CD4-positive, alpha-beta T cell (primary cell): ENCODE results near the gene AFF3. TPM values are rescaled to one million over a fixed set of nuclear protein-coding genes. Genes with fewer than 3 reads are reported as not detected.

ENCODE experiments used
- ATAC-seq: fragments of 200-7000 bp; cut with Tn5 transposase; one replicate; pipeline ENCODE4 v1.10.0; 2022; ENCODE audit warnings: mild to moderate bottlenecking; ENCODE audit not compliant: poor library complexity
- CTCF ChIA-PET: fragments of 350-600 bp; sonication (Branson Sonifier 250); formaldehyde crosslinking; loops from one replicate; lab custom pipeline; 2021; ENCODE audit warnings: antibody characterized with exemption, inconsistent platforms; lab: Charles Lee
- POLR2A ChIA-PET: fragments of 350-600 bp; sonication (Branson Sonifier 250); formaldehyde crosslinking; loops from one replicate; lab custom pipeline; 2021; ENCODE audit warnings: antibody characterized with exemption, inconsistent platforms; lab: Charles Lee
- DNase-seq, 14 experiments: peaks; one replicate each; pipeline ENCODE4 v3.0.0-alpha.2; 2013 to 2020; ENCODE audit warnings: mixed read lengths in 2 of 14
- H3K27ac ChIP-seq, 2 donors: one replicate each; pipeline versions ENCODE4 v1.5.1 to v1.7.0; 2013; ENCODE audit warnings: low read length in 2 of 2, low read depth in 1 of 2, mild to moderate bottlenecking in 1 of 2
- H3K27me3 ChIP-seq, 2 experiments: 1 replicate in 1 of 2; 2 replicates in 1 of 2; pipeline versions ENCODE4 v1.6.1 to v1.7.0; 2013; ENCODE audit warnings: low read length in 2 of 2, control low read depth in 1 of 2, mild to moderate bottlenecking in 1 of 2, moderate library complexity in 1 of 2; ENCODE audit not compliant: insufficient read depth in 2 of 2, control insufficient read depth in 1 of 2
- H3K36me3 ChIP-seq: one replicate; pipeline ENCODE4 v1.6.1; 2013; ENCODE audit warnings: low read length, control low read depth; ENCODE audit not compliant: insufficient read depth
- H3K4me1 ChIP-seq: one replicate; pipeline ENCODE4 v1.6.1; 2013; ENCODE audit warnings: low read length, control low read depth; ENCODE audit not compliant: insufficient read depth
- H3K4me3 ChIP-seq: one replicate; pipeline ENCODE4 v1.5.1; 2013; ENCODE audit warnings: mild to moderate bottlenecking, low read length, moderate library complexity
- H3K9me3 ChIP-seq, 2 experiments: 1 replicate in 1 of 2; 2 replicates in 1 of 2; pipeline versions ENCODE4 v1.6.1 to v1.7.0; 2013; ENCODE audit warnings: low read length in 2 of 2, mild to moderate bottlenecking in 2 of 2, control low read depth in 1 of 2, moderate library complexity in 1 of 2; ENCODE audit not compliant: control insufficient read depth in 1 of 2, insufficient read depth in 1 of 2
- H3K27ac Mint-ChIP-seq: one replicate; pipeline ENCODE4 v1.8.0; 2020; ENCODE audit warnings: mixed read lengths
- H3K27me3 Mint-ChIP-seq: one replicate; pipeline ENCODE4 v1.8.0; 2021; ENCODE audit warnings: mixed read lengths
- H3K36me3 Mint-ChIP-seq: one replicate; pipeline ENCODE4 v1.8.0; 2021; ENCODE audit warnings: low read depth, mixed read lengths
- H3K4me1 Mint-ChIP-seq: one replicate; pipeline ENCODE4 v1.8.0; 2021; ENCODE audit warnings: low read depth, mixed read lengths
- H3K4me3 Mint-ChIP-seq: one replicate; pipeline ENCODE4 v1.8.0; 2020; ENCODE audit warnings: mild to moderate bottlenecking, mixed read lengths
- H3K9me3 Mint-ChIP-seq: one replicate; pipeline ENCODE4 v1.8.0; 2020; ENCODE audit warnings: mixed read lengths
- intact Hi-C, 2 experiments: fragments of 100-400 bp; cut with DNase I in 1 of 2; cut with micrococcal nuclease in 1 of 2; formaldehyde crosslinking; loops; one replicate each; pipeline versions ENCODE4 v1.15.1 to v1.9.0; 2023 to 2025; cut with DNase I, micrococcal nuclease
- total RNA-seq, 174 experiments: library from RNA in 2 of 174; stranded (reverse) in 2 of 174; gene quantifications; one replicate each; pipeline ENCODE4 v1.2.3 and lab custom pipeline; 2021 to 2026
- TF ChIP-seq, protein P1 (sequence below): fragments of 200-600 bp; IDR thresholded peaks from one replicate; pipeline ENCODE4 v1.8.0; 2022; ENCODE audit warnings: antibody characterized with exemption, mild to moderate bottlenecking

The AFF3 gene
- total RNA-seq, 2 experiments from 2014 or later = 15.4 to 15.7 TPM

- H3K27ac ChIP-seq = no peak overlapping the region
Observed at GRCh38 chr2:99827296-99827999, 314.9 kb downstream of the AFF3 start.

GRCh38 chr2:99825630-99826029 is 316.8 kb downstream of the AFF3 start:
- TF ChIP-seq, protein P1, sequence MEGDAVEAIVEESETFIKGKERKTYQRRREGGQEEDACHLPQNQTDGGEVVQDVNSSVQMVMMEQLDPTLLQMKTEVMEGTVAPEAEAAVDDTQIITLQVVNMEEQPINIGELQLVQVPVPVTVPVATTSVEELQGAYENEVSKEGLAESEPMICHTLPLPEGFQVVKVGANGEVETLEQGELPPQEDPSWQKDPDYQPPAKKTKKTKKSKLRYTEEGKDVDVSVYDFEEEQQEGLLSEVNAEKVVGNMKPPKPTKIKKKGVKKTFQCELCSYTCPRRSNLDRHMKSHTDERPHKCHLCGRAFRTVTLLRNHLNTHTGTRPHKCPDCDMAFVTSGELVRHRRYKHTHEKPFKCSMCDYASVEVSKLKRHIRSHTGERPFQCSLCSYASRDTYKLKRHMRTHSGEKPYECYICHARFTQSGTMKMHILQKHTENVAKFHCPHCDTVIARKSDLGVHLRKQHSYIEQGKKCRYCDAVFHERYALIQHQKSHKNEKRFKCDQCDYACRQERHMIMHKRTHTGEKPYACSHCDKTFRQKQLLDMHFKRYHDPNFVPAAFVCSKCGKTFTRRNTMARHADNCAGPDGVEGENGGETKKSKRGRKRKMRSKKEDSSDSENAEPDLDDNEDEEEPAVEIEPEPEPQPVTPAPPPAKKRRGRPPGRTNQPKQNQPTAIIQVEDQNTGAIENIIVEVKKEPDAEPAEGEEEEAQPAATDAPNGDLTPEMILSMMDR = no peak
- ChIA-PET POLR2A (no interaction called here), CTCF (no interaction called here)
- DNase-seq (no peak), ATAC-seq (no peak)
- Mint-ChIP-seq H3K9me3 (peaks cover 2% of the 10 kb centered on the region), H3K4me1 (peaks cover 16% of the 10 kb centered on the region), H3K27ac (no peak overlapping the region), H3K27me3 (no peaks in the 10 kb centered on the region), H3K36me3 (peaks cover 8% of the 10 kb centered on the region), H3K4me3 (no peak overlapping the region)
- H3K9me3 ChIP-seq = peaks cover 0 to 5% of the 10 kb centered on the region in 2 experiments
- no peaks in the 10 kb centered on the region for H3K27me3 ChIP-seq
- H3K4me1 ChIP-seq = no peaks in the 10 kb centered on the region
- no peaks in the 10 kb centered on the region for H3K36me3 ChIP-seq
- H3K4me3 ChIP-seq = no peak overlapping the region
- H3K27ac ChIP-seq = no peak overlapping the region
- intact Hi-C loops = no loop called here

More at GRCh38 chr2:99827296-99827999, 314.9 kb downstream of the AFF3 start:
- Histone ChIP-seq H3K36me3 (no peaks in the 10 kb centered on the region), H3K4me1 (no peaks in the 10 kb centered on the region), H3K4me3 (no peak overlapping the region), H3K9me3 (peaks cover 0 to 7% of the 10 kb centered on the region in 2 experiments), H3K27me3 (no peaks in the 10 kb centered on the region)
- TF ChIP-seq, protein P1 = no peak
- Mint-ChIP-seq H3K27me3 (no peaks in the 10 kb centered on the region), H3K4me3 (no peak overlapping the region), H3K4me1 (peaks cover 16% of the 10 kb centered on the region), H3K9me3 (peaks cover 2% of the 10 kb centered on the region), H3K27ac (peak overlapping the region; percentile 40), H3K36me3 (peaks cover 8% of the 10 kb centered on the region)
- POLR2A ChIA-PET = no interaction called here
- CTCF ChIA-PET = no interaction called here
- DNase-seq (peak in 1 of 14 experiments; percentile 16), ATAC-seq (peak; percentile 37)
- intact Hi-C loops = no loop called here

DNA sequence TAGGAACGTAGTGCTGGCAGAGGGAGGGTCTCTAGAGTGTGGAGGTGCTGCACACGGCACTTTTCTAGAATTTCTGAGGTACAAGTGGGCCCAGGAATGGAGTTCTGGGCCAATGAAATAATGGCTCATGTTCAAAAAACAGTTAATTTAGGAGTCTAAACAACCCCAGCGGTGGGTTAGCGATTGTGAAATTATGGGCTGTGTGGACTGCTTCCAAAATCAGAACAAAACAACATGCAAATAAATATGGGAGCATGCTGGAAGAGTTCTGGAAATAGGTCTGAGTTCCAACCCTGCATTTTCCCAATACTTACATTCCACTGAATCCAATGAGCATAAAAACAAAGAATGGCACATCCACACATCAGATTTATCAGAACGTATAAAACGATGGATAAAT is 317.6 kb downstream of the AFF3 start:
- no peak for DNase-seq
- H3K27ac Mint-ChIP-seq = no peak overlapping the region
- intact Hi-C loops = no loop called here
- H3K36me3 Mint-ChIP-seq = peaks cover 6% of the 10 kb centered on the region
- TF ChIP-seq, protein P1 = no peak
- Histone ChIP-seq H3K36me3 (no peaks in the 10 kb centered on the region), H3K4me1 (no peaks in the 10 kb centered on the region), H3K9me3 (no peaks in the 10 kb centered on the region), H3K4me3 (no peak overlapping the region), H3K27me3 (no peaks in the 10 kb centered on the region), H3K27ac (no peak overlapping the region)
- H3K9me3 Mint-ChIP-seq = peaks cover under 1% of the 10 kb centered on the region
- POLR2A ChIA-PET = no interaction called here
- CTCF ChIA-PET = no interaction called here
- H3K4me1 Mint-ChIP-seq = peaks cover 16% of the 10 kb centered on the region
- no peak for ATAC-seq
- no peaks in the 10 kb centered on the region for H3K27me3 Mint-ChIP-seq
- H3K4me3 Mint-ChIP-seq = no peak overlapping the region
